ENCODE measurements around the gene ATL2. TPM values are rescaled to one million over a fixed set of nuclear protein-coding genes. Genes with fewer than 3 reads are reported as not detected.
"Not testable (repeated sequence)": the region's sequence is repeated elsewhere in the genome, so short reads cannot be mapped to it uniquely, and the experiment has no call there.

Gene ATL2
- total and polyA plus RNA-seq, 7 experiments from 2014 or later = 18.8 to 59.5 (median 49.0) TPM

GRCh38 chr2:38327580-38327979 is 49.5 kb downstream of the ATL2 start:
- ATAC-seq (no peak), DNase-seq (no peak)
- intact Hi-C loops (cut with micrococcal nuclease) = no loop called here
- Histone ChIP-seq H3K36me3 (ENCODE audit: control insufficient read depth in 2 of 3, insufficient read depth in 3 of 3, low read length in 3 of 3) (peaks cover 0 to 6% (median 0%) of the 10 kb centered on the region in 3 experiments), H3K27me3 (ENCODE audit: control insufficient read depth in 2 of 2, insufficient read depth in 2 of 2, low read length in 2 of 2) (no peaks in the 10 kb centered on the region), H3K27ac (ENCODE audit: low read depth, low read length) (no peak overlapping the region), H3K4me1 (ENCODE audit: control insufficient read depth in 2 of 2, insufficient read depth in 2 of 2, low read length in 2 of 2) (no peaks in the 10 kb centered on the region), H3K9me3 (ENCODE audit: control insufficient read depth in 2 of 3, low read length in 3 of 3) (no peaks in the 10 kb centered on the region), H3K4me3 (ENCODE audit: low read length) (no peak overlapping the region)
- H3K9me3 Mint-ChIP-seq = peaks cover 0 to 29% (median 10%) of the 10 kb centered on the region in 11 donors
- no peaks in the 10 kb centered on the region for H3K27me3 Mint-ChIP-seq
- POLR2A ChIA-PET = no interaction called here
- H3K27ac Mint-ChIP-seq = peak overlapping the region in 2 of 9 donors; percentile 5 to 38
- H3K4me3 Mint-ChIP-seq = peak overlapping the region in 1 of 10 donors; percentile 3
- CTCF ChIA-PET = interaction anchor here (1.2 kb wide), 2 partner anchors 10 to 181 kb away, joined by 3 read pairs; no protein-coding TSS in a partner anchor
- H3K36me3 Mint-ChIP-seq = peaks cover 5 to 43% (median 39%) of the 10 kb centered on the region in 5 donors
- H3K4me1 Mint-ChIP-seq = peaks cover 19 to 49% (median 42%) of the 10 kb centered on the region in 7 donors

GRCh38 chr2:38323623-38324022 is 53.5 kb downstream of the ATL2 start:
- Histone ChIP-seq H3K9me3 (ENCODE audit: control insufficient read depth in 2 of 3, low read length in 3 of 3) (no peaks in the 10 kb centered on the region), H3K36me3 (ENCODE audit: control insufficient read depth in 2 of 3, insufficient read depth in 3 of 3, low read length in 3 of 3) (peaks cover 0 to 5% (median 0%) of the 10 kb centered on the region in 3 experiments), H3K27ac (ENCODE audit: low read depth, low read length) (no peak overlapping the region), H3K27me3 (ENCODE audit: control insufficient read depth in 2 of 2, insufficient read depth in 2 of 2, low read length in 2 of 2) (no peaks in the 10 kb centered on the region), H3K4me3 (ENCODE audit: low read length) (no peak overlapping the region), H3K4me1 (ENCODE audit: control insufficient read depth in 2 of 2, insufficient read depth in 2 of 2, low read length in 2 of 2) (no peaks in the 10 kb centered on the region)
- Mint-ChIP-seq H3K4me1 (peaks cover 17 to 55% (median 39%) of the 10 kb centered on the region in 7 donors), H3K36me3 (peaks cover 5 to 33% (median 25%) of the 10 kb centered on the region in 5 donors), H3K4me3 (no peak overlapping the region), H3K27ac (peak overlapping the region in 1 of 9 donors; percentile 6), H3K27me3 (no peaks in the 10 kb centered on the region), H3K9me3 (peaks cover 0 to 5% (median 1%) of the 10 kb centered on the region in 11 donors)
- POLR2A ChIA-PET = no interaction called here
- CTCF ChIA-PET = interaction anchor here (1.1 to 1.6 kb wide), 2 partner anchors 142 to 186 kb away, joined by 3 to 7 read pairs; no protein-coding TSS in a partner anchor
- intact Hi-C loops (cut with micrococcal nuclease) = no loop called here
- DNase-seq (no peak), ATAC-seq (no peak)

- H3K4me1 Mint-ChIP-seq = peaks cover 16 to 43% (median 30%) of the 10 kb centered on the region in 7 donors
- H3K9me3 ChIP-seq (ENCODE audit: control insufficient read depth in 2 of 3, low read length in 3 of 3) = no peaks in the 10 kb centered on the region
- no peak overlapping the region for H3K27ac Mint-ChIP-seq
- peaks cover 5 to 29% (median 17%) of the 10 kb centered on the region in 5 donors for H3K36me3 Mint-ChIP-seq
- POLR2A ChIA-PET = interaction anchor here (0.6 kb wide), 1 partner anchor 107 kb away, joined by 4 read pairs; no protein-coding TSS in a partner anchor
- H3K9me3 Mint-ChIP-seq = no peaks in the 10 kb centered on the region
- DNase-seq = no peak
- H3K27me3 ChIP-seq (ENCODE audit: control insufficient read depth in 2 of 2, insufficient read depth in 2 of 2, low read length in 2 of 2) = no peaks in the 10 kb centered on the region
- no peak for ATAC-seq
- no peak overlapping the region for H3K4me3 ChIP-seq (ENCODE audit: low read length)
- CTCF ChIA-PET = no interaction called here
- H3K27ac ChIP-seq (ENCODE audit: low read depth, low read length) = no peak overlapping the region
- peaks cover 0 to 8% (median 0%) of the 10 kb centered on the region in 3 experiments for H3K36me3 ChIP-seq (ENCODE audit: control insufficient read depth in 2 of 3, insufficient read depth in 3 of 3, low read length in 3 of 3)
- intact Hi-C loops (cut with micrococcal nuclease) = no loop called here
- no peak overlapping the region for H3K4me3 Mint-ChIP-seq
- no peaks in the 10 kb centered on the region for H3K27me3 Mint-ChIP-seq
- H3K4me1 ChIP-seq (ENCODE audit: control insufficient read depth in 2 of 2, insufficient read depth in 2 of 2, low read length in 2 of 2) = no peaks in the 10 kb centered on the region
Measured at GRCh38 chr2:38322224-38322914, 54.7 kb downstream of the ATL2 start.

GRCh38 chr2:38319240-38319639 is 57.8 kb downstream of the ATL2 start:
- Mint-ChIP-seq H3K27ac (peak overlapping the region in 2 of 9 donors; percentile 45 to 68), H3K36me3 (peaks cover 0 to 21% (median 12%) of the 10 kb centered on the region in 5 donors), H3K4me1 (peaks cover 0 to 16% (median 1%) of the 10 kb centered on the region in 7 donors)
- H3K9me3 ChIP-seq (ENCODE audit: control insufficient read depth in 2 of 3, low read length in 3 of 3); H3K27me3 ChIP-seq (ENCODE audit: control insufficient read depth in 2 of 2, insufficient read depth in 2 of 2, low read length in 2 of 2); H3K9me3 Mint-ChIP-seq; H3K27ac ChIP-seq (ENCODE audit: low read depth, low read length); H3K36me3 ChIP-seq (ENCODE audit: control insufficient read depth in 2 of 3, insufficient read depth in 3 of 3, low read length in 3 of 3); H3K4me3 Mint-ChIP-seq; H3K27me3 Mint-ChIP-seq; H3K4me1 ChIP-seq (ENCODE audit: control insufficient read depth in 2 of 2, insufficient read depth in 2 of 2, low read length in 2 of 2); DNase-seq; H3K4me3 ChIP-seq (ENCODE audit: low read length); POLR2A ChIA-PET; ATAC-seq: not testable (repeated sequence)
- CTCF ChIA-PET = interaction anchor here (0.9 kb wide), 1 partner anchor 422 kb away, joined by 3 read pairs; no protein-coding TSS in a partner anchor
- intact Hi-C loops (cut with micrococcal nuclease) = loop anchor here (5.0 kb wide), 3 partner anchors 148 to 408 kb away; no protein-coding TSS in a partner anchor

- POLR2A ChIA-PET = interaction anchor here (0.7 kb wide), 1 partner anchor 434 kb away, joined by 3 read pairs; the partner anchor contains the start of gene SRSF7
- Mint-ChIP-seq H3K4me1 (peaks cover 0 to 10% (median 0%) of the 10 kb centered on the region in 7 donors), H3K27ac (peak overlapping the region in 1 of 9 donors; percentile 46), H3K4me3 (no peak overlapping the region), H3K27me3 (no peaks in the 10 kb centered on the region), H3K36me3 (peaks cover 2 to 27% (median 18%) of the 10 kb centered on the region in 5 donors), H3K9me3 (no peaks in the 10 kb centered on the region)
- Histone ChIP-seq H3K27ac (ENCODE audit: low read depth, low read length) (no peak overlapping the region), H3K4me3 (ENCODE audit: low read length) (no peak overlapping the region), H3K27me3 (ENCODE audit: control insufficient read depth in 2 of 2, insufficient read depth in 2 of 2, low read length in 2 of 2) (no peaks in the 10 kb centered on the region), H3K36me3 (ENCODE audit: control insufficient read depth in 2 of 3, insufficient read depth in 3 of 3, low read length in 3 of 3) (peaks cover 0 to 16% (median 0%) of the 10 kb centered on the region in 3 experiments), H3K4me1 (ENCODE audit: control insufficient read depth in 2 of 2, insufficient read depth in 2 of 2, low read length in 2 of 2) (no peaks in the 10 kb centered on the region), H3K9me3 (ENCODE audit: control insufficient read depth in 2 of 3, low read length in 3 of 3) (no peaks in the 10 kb centered on the region)
- ATAC-seq (no peak), DNase-seq (no peak)
- CTCF ChIA-PET = interaction anchor here (0.6 to 4.5 kb wide), 8 partner anchors 10 to 414 kb away, joined by 3 to 69 read pairs (median 4); no protein-coding TSS in a partner anchor
- intact Hi-C loops (cut with micrococcal nuclease) = loop anchor here (2.0 to 5.0 kb wide), 4 partner anchors 59 to 410 kb away; partner anchors contain the start of gene ATL2 (in 1 of the 2)
Measured at GRCh38 chr2:38317725-38318124, 59.3 kb downstream of the ATL2 start.

- Mint-ChIP-seq H3K27ac (no peak overlapping the region), H3K9me3 (no peaks in the 10 kb centered on the region), H3K36me3 (peaks cover 4 to 30% (median 22%) of the 10 kb centered on the region in 5 donors), H3K4me3 (no peak overlapping the region), H3K4me1 (peaks cover 0 to 6% (median 0%) of the 10 kb centered on the region in 7 donors), H3K27me3 (no peaks in the 10 kb centered on the region)
- no peaks in the 10 kb centered on the region for H3K4me1 ChIP-seq (ENCODE audit: control insufficient read depth in 2 of 2, insufficient read depth in 2 of 2, low read length in 2 of 2)
- peaks cover 0 to 24% (median 0%) of the 10 kb centered on the region in 3 experiments for H3K36me3 ChIP-seq (ENCODE audit: control insufficient read depth in 2 of 3, insufficient read depth in 3 of 3, low read length in 3 of 3)
- POLR2A ChIA-PET = interaction anchor here (1.0 kb wide), 2 partner anchors 14 to 192 kb away, joined by 3 read pairs; no protein-coding TSS in a partner anchor
- CTCF ChIA-PET = interaction anchor here (0.7 to 4.5 kb wide), 20 partner anchors 9 to 426 kb away, joined by 3 to 69 read pairs (median 4); no protein-coding TSS in a partner anchor
- no peaks in the 10 kb centered on the region for H3K9me3 ChIP-seq (ENCODE audit: control insufficient read depth in 2 of 3, low read length in 3 of 3)
- DNase-seq = peak in 7 of 9 donors; percentile 14 to 50 (median 33)
- intact Hi-C loops (cut with micrococcal nuclease) = loop anchor here (1.0 to 5.0 kb wide), 9 partner anchors 60 to 425 kb away; partner anchors contain the start of gene ATL2 (in 1 of the 2)
- H3K4me3 ChIP-seq (ENCODE audit: low read length) = no peak overlapping the region
- no peak overlapping the region for H3K27ac ChIP-seq (ENCODE audit: low read depth, low read length)
- ATAC-seq = peak; percentile 66
- no peaks in the 10 kb centered on the region for H3K27me3 ChIP-seq (ENCODE audit: control insufficient read depth in 2 of 2, insufficient read depth in 2 of 2, low read length in 2 of 2)
Measured at GRCh38 chr2:38315707-38316333, 61.3 kb downstream of the ATL2 start.

Data from naive thymus-derived CD4-positive, alpha-beta T cell (primary cell).